Pancreas (tissue), 10 donors: ENCODE data around the gene PINK1. TPM values are rescaled to one million over a fixed set of nuclear protein-coding genes. Genes with fewer than 3 reads are reported as not detected.

Experiments
- ATAC-seq, 4 donors: fragments of 200-7000 bp; cut with Tn5 transposase; one replicate each; pipeline versions ENCODE4 v1.8.0 to v1.9.1; 2020; ENCODE audit warnings: mild to moderate bottlenecking in 4 of 4, moderate library complexity in 4 of 4
- DNase-seq, 6 donors: peaks; one replicate each; pipeline ENCODE4 v3.0.0-alpha.2; 2020
- FAIRE-seq: peaks from 2 replicates; lab custom pipeline; 2012; peaks lifted over from hg19 to GRCh38; lab: Jason Lieb, UNC
- H3K27ac ChIP-seq, 4 donors: fragments of 200-600 bp; sonication (generic); 1 replicate in 3 of 4; 2 replicates in 1 of 4; pipeline versions ENCODE4 v1.5.0 to v1.8.0; 2020
- H3K27me3 ChIP-seq, 4 donors: fragments of 200-600 bp; one replicate each; pipeline ENCODE4 v1.8.0; 2021
- H3K36me3 ChIP-seq, 3 donors: fragments of 200-600 bp; sonication (generic) in 1 of 3; one replicate each; pipeline versions ENCODE4 v1.5.0 to v1.8.0; 2020 to 2021
- H3K4me1 ChIP-seq, 3 donors: fragments of 200-600 bp; one replicate each; pipeline ENCODE4 v1.8.0; 2021
- H3K4me3 ChIP-seq, 4 donors: fragments of 200-600 bp; sonication (generic) in 2 of 4; one replicate each; pipeline versions ENCODE4 v1.5.0 to v1.8.0; 2020 to 2021
- H3K9me3 ChIP-seq, 4 donors: fragments of 200-600 bp; one replicate each; pipeline ENCODE4 v1.8.0; 2021
- CTCF ChIP-seq, 4 donors: fragments of 200-600 bp; sonication (generic) in 3 of 4; IDR thresholded peaks; one replicate each; pipeline versions ENCODE4 v1.5.0 to v1.8.0; 2021; ENCODE audit warnings: antibody characterized with exemption in 4 of 4
- WGBS, 2 donors: extraction: QIAGEN DNeasy Blood & Tissue Kit; methylation state at CpG; one replicate each; pipeline ENCODE4 v1.1.7; 2013; 5-methylcytosine and 5-hydroxymethylcytosine counted together
- intact Hi-C, 3 donors: fragments of 100-400 bp; cut with DNase I; formaldehyde crosslinking; loops; one replicate each; pipeline versions ENCODE4 v1.11.1 to v1.14.2; 2022
- polyA plus RNA-seq, 2 donors: library from polyadenylated mRNA; stranded (reverse); fragments of 200-250 nt; gene quantifications; one replicate each; pipeline ENCODE4 v1.2.3, GENCODE V29; 2013
- total RNA-seq, 6 donors: library from RNA; stranded (reverse); fragmentation: NEBNext Ultra II Directional in 4 of 6; extraction: Animal tissue kit (Norgen Biotek cat#: 25700) in 4 of 6; gene quantifications; one replicate each; pipeline versions ENCODE4 v1.2.1 to v1.2.4, GENCODE V29; 2021 to 2023
- donor health status: healthy with polysubstance abuse.
- donor health status: DM: no; HTN: no; CAD: no; lungs with moderate emphysema.
- donor health status: DM: no; HTN: no; CAD: no.
- donor health status: control.
- donor health status: control.
- donor health status: Bipolar disorder and iron deficiency.
- donor health status: DM: yes; HTN: yes; CAD: no.
- donor health status: DM: no; HTN: no; CAD: no.
- donor health status: DM: no; HTN: no; CAD: no.
- donor health status: DM: yes; HTN: yes; CAD: no.

PINK1 gene
- 10 to 100 TPM; 15.6 to 33.4 (median 27.7) TPM for total RNA-seq
- polyA plus RNA-seq, result 10 to 100 TPM; 28.5 to 38.0 TPM

- 1% methylated on average over 65 to 93 of the region's 93 CpGs for WGBS, 2 donors
- FAIRE-seq (no peak), ATAC-seq (peak; percentile 92 to 96 (median 94)), DNase-seq (peak; percentile 75 to 97 (median 87))
- peak; percentile 96 to 99 (median 98) for TF ChIP-seq CTCF (IDR thresholded peaks at IDR 0.05)
- Histone ChIP-seq H3K36me3 (peaks cover 0 to 13% (median 5%) of the 10 kb centered on the region in 3 donors), H3K4me1 (peaks cover 0 to 7% (median 0%) of the 10 kb centered on the region in 3 donors), H3K4me3 (peak within 1 kb of the TSS; percentile 71 to 98 (median 94)), H3K27me3 (no peaks in the 10 kb centered on the region), H3K9me3 (no peaks in the 10 kb centered on the region), H3K27ac (peak within 1 kb of the TSS; percentile 73 to 90 (median 82))
- intact Hi-C loops, result loop anchor here in 1 of 3 donors (10.0 kb wide), 1 partner anchor 109 kb away; no protein-coding TSS in a partner anchor
These were observed at the start of gene PINK1 for GRCh38 chr1:20633190-20634064. TSS of gene PINK1 (plus strand) at chr1:20633458. CDS start at chr1:20633549, 91 bp downstream.

- ATAC-seq (no peak), FAIRE-seq (no peak), DNase-seq (no peak)
- H3K9me3 ChIP-seq, result no peaks in the 10 kb centered on the region
- no peak overlapping the region for H3K4me3 ChIP-seq
- no peaks in the 10 kb centered on the region for H3K4me1 ChIP-seq
- no peak overlapping the region for H3K27ac ChIP-seq
- intact Hi-C loops, result no loop called here
- no peak for TF ChIP-seq CTCF (IDR thresholded peaks at IDR 0.05)
- WGBS, 2 donors, result 26 to 40% methylated on average over 2 of the region's 2 CpGs
- peaks cover 0 to 6% (median 0%) of the 10 kb centered on the region in 4 donors for H3K27me3 ChIP-seq
- H3K36me3 ChIP-seq, result no peaks in the 10 kb centered on the region
These were observed 48.4 kb upstream of the PINK1 start for GRCh38 chr1:20584890-20585289.

GRCh38 chr1:20586953-20587660 lies 46.2 kb upstream of the PINK1 start:
- FAIRE-seq, result no peak
- Histone ChIP-seq H3K27ac (no peak overlapping the region), H3K4me1 (no peaks in the 10 kb centered on the region), H3K4me3 (no peak overlapping the region), H3K36me3 (no peaks in the 10 kb centered on the region), H3K9me3 (no peaks in the 10 kb centered on the region), H3K27me3 (peaks cover 0 to 10% (median 0%) of the 10 kb centered on the region in 4 donors)
- no peak for ATAC-seq
- TF ChIP-seq CTCF (IDR thresholded peaks at IDR 0.05), result no peak
- intact Hi-C loops, result no loop called here
- no peak for DNase-seq
- WGBS, 2 donors, result 60 to 63% methylated on average over 9 to 10 of the region's 10 CpGs

- no peaks in the 10 kb centered on the region for H3K36me3 ChIP-seq
These were observed 45.6 kb upstream of the PINK1 start for GRCh38 chr1:20587661-20588053.

More at GRCh38 chr1:20587661-20588053, 45.6 kb upstream of the PINK1 start:
- peaks cover 0 to 10% (median 0%) of the 10 kb centered on the region in 4 donors for H3K27me3 ChIP-seq
- no peaks in the 10 kb centered on the region for H3K9me3 ChIP-seq
- intact Hi-C loops, result no loop called here
- no peak overlapping the region for H3K27ac ChIP-seq
- FAIRE-seq, result no peak
- H3K4me3 ChIP-seq, result no peak overlapping the region
- no peaks in the 10 kb centered on the region for H3K4me1 ChIP-seq
- ATAC-seq, result peak in 1 of 4 donors; percentile 29
- DNase-seq, result no peak
- 57 to 62% methylated on average over 2 of the region's 2 CpGs for WGBS, 2 donors
- no peak for TF ChIP-seq CTCF (IDR thresholded peaks at IDR 0.05)
